Pancreas (tissue), 10 donors: ENCODE results near the gene FBH1. TPM values are rescaled to one million over a fixed set of nuclear protein-coding genes. Genes with fewer than 3 reads are reported as not detected.
"Not testable (repeated sequence)": the region's sequence is repeated elsewhere in the genome, so short reads cannot be mapped to it uniquely, and the experiment has no call there.

ENCODE experiments used
- ATAC-seq, 4 donors: fragments of 200-7000 bp; cut with Tn5 transposase; one replicate each; pipeline versions ENCODE4 v1.8.0 to v1.9.1; 2020; ENCODE audit warnings: mild to moderate bottlenecking in 4 of 4, moderate library complexity in 4 of 4
- DNase-seq, 6 donors: peaks; one replicate each; pipeline ENCODE4 v3.0.0-alpha.2; 2020
- FAIRE-seq: peaks from 2 replicates; lab custom pipeline; 2012; peaks lifted over from hg19 to GRCh38; lab: Jason Lieb, UNC
- H3K27ac ChIP-seq, 4 donors: fragments of 200-600 bp; sonication (generic); 1 replicate in 3 of 4; 2 replicates in 1 of 4; pipeline versions ENCODE4 v1.5.0 to v1.8.0; 2020
- H3K27me3 ChIP-seq, 4 donors: fragments of 200-600 bp; one replicate each; pipeline ENCODE4 v1.8.0; 2021
- H3K36me3 ChIP-seq, 3 donors: fragments of 200-600 bp; sonication (generic) in 1 of 3; one replicate each; pipeline versions ENCODE4 v1.5.0 to v1.8.0; 2020 to 2021
- H3K4me1 ChIP-seq, 3 donors: fragments of 200-600 bp; one replicate each; pipeline ENCODE4 v1.8.0; 2021
- H3K4me3 ChIP-seq, 4 donors: fragments of 200-600 bp; sonication (generic) in 2 of 4; one replicate each; pipeline versions ENCODE4 v1.5.0 to v1.8.0; 2020 to 2021
- H3K9me3 ChIP-seq, 4 donors: fragments of 200-600 bp; one replicate each; pipeline ENCODE4 v1.8.0; 2021
- CTCF ChIP-seq, 4 donors: fragments of 200-600 bp; sonication (generic) in 3 of 4; IDR thresholded peaks; one replicate each; pipeline versions ENCODE4 v1.5.0 to v1.8.0; 2021; ENCODE audit warnings: antibody characterized with exemption in 4 of 4
- WGBS, 2 donors: extraction: QIAGEN DNeasy Blood & Tissue Kit; methylation state at CpG; one replicate each; pipeline ENCODE4 v1.1.7; 2013; 5-methylcytosine and 5-hydroxymethylcytosine counted together
- intact Hi-C, 3 donors: fragments of 100-400 bp; cut with DNase I; formaldehyde crosslinking; loops; one replicate each; pipeline versions ENCODE4 v1.11.1 to v1.14.2; 2022
- polyA plus RNA-seq, 2 donors: library from polyadenylated mRNA; stranded (reverse); fragments of 200-250 nt; gene quantifications; one replicate each; pipeline ENCODE4 v1.2.3, GENCODE V29; 2013
- total RNA-seq, 6 donors: library from RNA; stranded (reverse); fragmentation: NEBNext Ultra II Directional in 4 of 6; extraction: Animal tissue kit (Norgen Biotek cat#: 25700) in 4 of 6; gene quantifications; one replicate each; pipeline versions ENCODE4 v1.2.1 to v1.2.4, GENCODE V29; 2021 to 2023
- donor health status: healthy with polysubstance abuse.
- donor health status: DM: no; HTN: no; CAD: no; lungs with moderate emphysema.
- donor health status: DM: no; HTN: no; CAD: no.
- donor health status: control.
- donor health status: control.
- donor health status: Bipolar disorder and iron deficiency.
- donor health status: DM: yes; HTN: yes; CAD: no.
- donor health status: DM: no; HTN: no; CAD: no.
- donor health status: DM: no; HTN: no; CAD: no.
- donor health status: DM: yes; HTN: yes; CAD: no.

Gene FBH1
- total and polyA plus RNA-seq, 8 donors, result 29.5 to 51.7 (median 36.9) TPM

GRCh38 chr10:5902511-5903274 is 12.7 kb downstream of the FBH1 start:
- Histone ChIP-seq H3K27ac (no peak overlapping the region), H3K27me3 (no peaks in the 10 kb centered on the region), H3K36me3 (no peaks in the 10 kb centered on the region), H3K9me3 (no peaks in the 10 kb centered on the region), H3K4me1 (no peaks in the 10 kb centered on the region), H3K4me3 (no peak overlapping the region)
- 78 to 80% methylated on average over 18 of the region's 18 CpGs for WGBS, 2 donors
- TF ChIP-seq CTCF (IDR thresholded peaks at IDR 0.05), result no peak
- intact Hi-C loops, result no loop called here
- peak in 1 of 6 donors; percentile 40 for DNase-seq
- no peak for FAIRE-seq
- ATAC-seq, result peak in 2 of 4 donors; percentile 17 to 28

- TF ChIP-seq CTCF (IDR thresholded peaks at IDR 0.05), result no peak
- 96 to 99% methylated on average over 6 of the region's 6 CpGs for WGBS, 2 donors
- DNase-seq, result no peak
- no peak overlapping the region for H3K27ac ChIP-seq
- ATAC-seq, result no peak
- no peaks in the 10 kb centered on the region for H3K36me3 ChIP-seq
- no peak overlapping the region for H3K4me3 ChIP-seq
- FAIRE-seq, result no peak
- H3K4me1 ChIP-seq, result no peaks in the 10 kb centered on the region
- no peaks in the 10 kb centered on the region for H3K9me3 ChIP-seq
- intact Hi-C loops, result no loop called here
- H3K27me3 ChIP-seq, result no peaks in the 10 kb centered on the region
These were observed 13.5 kb downstream of the FBH1 start for GRCh38 chr10:5903563-5903962.

GRCh38 chr10:5904227-5904626 is 14.2 kb downstream of the FBH1 start:
- Histone ChIP-seq H3K27me3 (no peaks in the 10 kb centered on the region), H3K27ac (no peak overlapping the region), H3K4me1 (no peaks in the 10 kb centered on the region), H3K4me3 (no peak overlapping the region), H3K36me3 (peaks cover 0 to 6% (median 5%) of the 10 kb centered on the region in 3 donors), H3K9me3 (no peaks in the 10 kb centered on the region)
- FAIRE-seq, result no peak
- ATAC-seq, result no peak
- intact Hi-C loops, result no loop called here
- no peak for TF ChIP-seq CTCF (IDR thresholded peaks at IDR 0.05)
- WGBS, 2 donors, result 72 to 74% methylated on average over 4 of the region's 4 CpGs
- DNase-seq, result no peak

GRCh38 chr10:5905854-5906507 is 15.9 kb downstream of the FBH1 start:
- no peaks in the 10 kb centered on the region for H3K27me3 ChIP-seq
- DNase-seq (no peak), FAIRE-seq (no peak), ATAC-seq (peak in 2 of 4 donors; percentile 26 to 28)
- H3K4me1 ChIP-seq, result no peaks in the 10 kb centered on the region
- intact Hi-C loops, result no loop called here
- H3K4me3 ChIP-seq, result no peak overlapping the region
- 90% methylated on average over 13 of the region's 13 CpGs for WGBS, 2 donors
- H3K9me3 ChIP-seq, result no peaks in the 10 kb centered on the region
- no peak overlapping the region for H3K27ac ChIP-seq
- H3K36me3 ChIP-seq, result peaks cover 4 to 22% (median 19%) of the 10 kb centered on the region in 3 donors
- TF ChIP-seq CTCF (IDR thresholded peaks at IDR 0.05), result no peak

- DNase-seq (no peak), FAIRE-seq (no peak), ATAC-seq (no peak)
- Histone ChIP-seq H3K4me1 (no peaks in the 10 kb centered on the region), H3K27me3 (no peaks in the 10 kb centered on the region), H3K36me3 (peaks cover 4 to 27% (median 25%) of the 10 kb centered on the region in 3 donors), H3K27ac (no peak overlapping the region), H3K4me3 (no peak overlapping the region), H3K9me3 (no peaks in the 10 kb centered on the region)
- 85 to 97% methylated on average over 5 of the region's 5 CpGs for WGBS, 2 donors
- intact Hi-C loops, result no loop called here
- no peak for TF ChIP-seq CTCF (IDR thresholded peaks at IDR 0.05)
These were observed 16.6 kb downstream of the FBH1 start for GRCh38 chr10:5906651-5907050.

GRCh38 chr10:5908676-5909075 is 18.6 kb downstream of the FBH1 start:
- H3K36me3 ChIP-seq, result peaks cover 8 to 38% (median 32%) of the 10 kb centered on the region in 3 donors
- 91% methylated on average over 7 of the region's 7 CpGs for WGBS, 2 donors
- DNase-seq, H3K27ac ChIP-seq, ATAC-seq, H3K27me3 ChIP-seq, H3K4me1 ChIP-seq, intact Hi-C loops, H3K9me3 ChIP-seq, H3K4me3 ChIP-seq, FAIRE-seq: not testable (repeated sequence)
